HUDEP-2 (cell line): ENCODE measurements around the gene NUCKS1.
A peak's percentile ranks its signal among the peaks of the same experiment; 100 is the strongest.
"Not testable (repeated sequence)": the region's sequence is repeated elsewhere in the genome, so short reads cannot be mapped to it uniquely, and the experiment has no call there.

Source experiments
- DNase-seq, 76 experiments: peaks; one replicate each; lab custom pipeline; 2025; ENCODE audit not compliant: unreplicated experiment in 76 of 76; lab: John Stamatoyannopoulos, UW

The NUCKS1 gene

DNA sequence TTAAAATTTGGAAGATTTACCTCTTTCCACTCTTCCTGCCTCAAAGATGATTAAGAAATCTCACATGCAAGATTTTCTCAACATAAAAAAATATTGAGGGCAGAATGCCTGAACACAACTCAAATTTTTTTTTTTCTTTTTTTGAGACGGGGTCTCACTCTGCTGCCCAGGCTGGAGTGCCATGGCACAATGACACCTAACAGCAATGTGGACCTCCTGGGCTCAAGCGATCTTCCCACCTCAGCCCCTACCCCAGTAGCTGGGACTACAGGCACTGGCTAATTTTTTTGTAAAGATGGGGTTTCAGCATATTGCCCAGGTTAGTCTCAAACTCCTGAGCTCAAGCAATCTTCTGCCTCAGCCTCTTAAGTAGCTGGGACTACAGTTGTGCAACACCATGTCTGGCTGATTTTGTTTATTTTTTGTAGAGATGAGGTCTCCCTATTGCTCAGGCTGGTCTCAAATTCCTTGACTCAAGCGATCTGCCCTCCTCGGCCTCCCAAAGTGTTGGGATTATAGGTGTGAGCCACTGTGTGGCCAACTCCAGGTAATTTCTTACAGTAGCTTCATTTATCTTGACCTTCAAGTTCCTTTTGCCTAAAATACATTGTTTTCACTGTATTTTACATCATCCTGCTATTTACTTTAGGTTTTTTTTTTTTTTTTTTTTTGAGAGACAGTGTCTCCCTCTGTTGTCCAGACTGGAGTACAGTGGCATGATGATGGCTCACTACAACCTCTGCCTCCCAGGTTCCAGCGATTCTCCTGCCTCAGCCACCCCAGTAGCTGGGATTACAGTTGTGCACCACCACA is 10.4 kb downstream of the NUCKS1 start:
- no peak for DNase-seq

DNA sequence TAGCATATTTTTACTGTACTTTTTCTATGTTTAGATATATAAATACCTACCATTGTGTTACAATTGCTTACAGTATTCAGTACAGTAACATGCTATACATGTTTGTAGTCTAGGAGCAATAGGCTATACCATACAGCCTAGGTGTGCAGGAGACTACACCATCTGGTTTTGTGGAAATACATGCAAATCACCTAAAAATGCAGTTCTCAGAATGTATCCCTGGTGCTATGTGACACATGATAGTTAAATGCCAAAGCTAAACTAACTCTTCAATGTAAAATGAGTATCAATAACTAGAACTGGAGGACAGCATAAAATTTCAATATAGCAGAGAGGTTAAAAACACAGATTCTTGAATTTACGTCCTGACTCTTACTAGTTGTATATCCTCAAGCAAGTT is 14.8 kb downstream of the NUCKS1 start:
- no peak for DNase-seq

DNA sequence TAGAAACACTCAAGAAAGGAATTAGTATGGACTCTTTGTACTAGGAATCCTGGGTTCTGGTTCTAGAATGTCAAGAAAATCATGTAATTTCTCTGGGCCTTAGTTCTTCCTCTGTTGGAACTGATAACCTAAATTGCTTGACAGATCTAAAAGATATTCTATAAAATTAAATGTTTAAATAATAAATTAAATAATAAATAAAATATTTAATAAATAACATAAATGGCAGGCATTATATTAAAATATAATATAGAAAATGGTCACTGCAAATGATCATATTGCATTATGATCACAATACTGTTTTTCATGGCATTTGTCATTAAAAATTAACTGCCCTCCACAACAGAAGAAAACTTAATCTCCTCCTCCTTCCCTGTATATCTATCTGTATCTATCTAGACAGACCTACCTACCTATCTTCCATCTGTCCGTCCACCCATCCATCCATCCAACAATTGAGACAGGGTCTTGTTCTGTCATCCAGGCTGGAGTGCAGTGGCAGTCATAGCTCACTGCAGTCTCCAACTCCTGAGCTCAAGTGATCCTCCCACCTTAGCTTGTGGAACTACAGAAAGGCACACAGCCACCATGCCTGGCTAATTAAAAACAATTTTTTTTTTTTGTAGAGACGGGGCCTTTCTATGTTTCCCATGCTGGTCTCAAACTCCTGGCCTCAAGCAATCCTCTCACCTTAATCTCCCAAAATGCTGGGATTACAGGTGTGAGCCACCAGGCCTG is 16.4 kb downstream of the NUCKS1 start:
- peak in 1 of 76 experiments; percentile 6 for DNase-seq

DNA sequence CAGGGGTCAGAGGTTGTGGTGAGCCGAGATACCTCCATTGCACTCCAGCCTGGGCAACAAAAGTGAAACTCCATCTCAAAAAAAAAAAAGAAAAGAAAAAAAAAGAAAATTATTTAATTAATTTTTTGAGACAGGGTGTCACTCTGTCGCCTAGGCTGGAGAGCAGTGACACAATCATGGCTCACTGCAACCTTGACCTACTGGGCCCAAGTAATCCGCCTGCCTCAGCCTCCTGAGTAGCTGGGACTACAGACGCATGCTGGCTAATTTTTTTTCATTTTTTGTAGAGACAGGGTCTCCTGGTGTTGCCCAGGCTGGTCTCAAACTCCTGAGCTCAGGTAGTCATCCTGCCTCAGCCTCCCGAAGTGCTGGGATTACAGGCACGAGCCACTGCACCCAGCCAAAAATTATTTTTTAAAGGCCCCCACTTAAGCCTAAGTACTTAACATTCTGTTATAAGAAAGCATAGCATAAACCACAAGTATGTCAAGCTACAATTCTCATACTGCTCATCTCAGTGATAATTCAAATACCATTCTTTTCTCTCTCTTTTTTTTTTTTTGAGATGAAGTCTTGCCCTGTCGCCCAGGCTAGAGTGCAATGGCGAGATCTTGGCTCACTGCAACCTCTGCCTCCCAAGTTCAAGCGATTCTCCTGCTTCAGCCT is 19.9 kb downstream of the NUCKS1 start:
- DNase-seq, result no peak

DNA sequence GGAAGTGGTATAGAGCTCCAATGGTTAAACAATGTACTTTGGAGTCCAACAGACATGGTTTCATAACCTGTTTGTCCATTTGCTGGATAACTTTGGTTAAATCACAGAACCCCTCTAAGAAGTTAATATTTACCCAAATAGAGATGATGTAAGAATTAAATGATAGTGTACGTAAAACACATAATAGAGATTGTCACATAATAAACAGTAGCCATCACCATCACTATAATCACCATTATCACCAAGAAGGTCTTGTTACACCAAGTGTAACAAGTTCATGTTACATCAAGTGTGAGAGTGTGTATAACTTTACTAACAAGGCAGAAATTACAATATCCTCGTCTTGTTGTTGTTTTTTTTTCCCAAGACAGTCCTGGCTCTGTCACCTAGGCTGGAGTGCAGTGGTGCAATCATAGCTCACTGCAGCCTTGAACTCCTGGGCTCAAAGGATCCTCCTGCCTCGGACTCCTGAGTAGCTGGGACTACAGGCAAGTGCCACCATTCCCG is 23.3 kb downstream of the NUCKS1 start:
- DNase-seq, result no peak

DNA sequence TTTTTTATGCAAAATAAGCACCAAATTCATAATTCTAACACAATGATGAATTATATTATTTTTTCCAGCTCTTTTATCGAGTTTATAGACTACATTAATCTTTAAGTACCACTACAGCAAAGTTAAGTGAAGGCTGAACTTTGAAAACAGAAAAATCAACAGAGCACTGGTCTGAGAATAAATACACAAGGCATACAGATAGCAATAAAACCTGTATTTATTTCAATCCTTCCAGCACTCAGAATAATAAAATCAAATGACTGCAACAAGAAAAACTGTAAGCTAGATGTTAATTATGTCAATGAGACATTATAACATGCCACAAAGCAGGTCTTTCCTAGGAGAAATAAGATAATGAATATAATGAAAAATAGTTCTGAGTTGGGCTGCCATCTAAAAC is 24.5 kb downstream of the NUCKS1 start:
- DNase-seq, result no peak

DNA sequence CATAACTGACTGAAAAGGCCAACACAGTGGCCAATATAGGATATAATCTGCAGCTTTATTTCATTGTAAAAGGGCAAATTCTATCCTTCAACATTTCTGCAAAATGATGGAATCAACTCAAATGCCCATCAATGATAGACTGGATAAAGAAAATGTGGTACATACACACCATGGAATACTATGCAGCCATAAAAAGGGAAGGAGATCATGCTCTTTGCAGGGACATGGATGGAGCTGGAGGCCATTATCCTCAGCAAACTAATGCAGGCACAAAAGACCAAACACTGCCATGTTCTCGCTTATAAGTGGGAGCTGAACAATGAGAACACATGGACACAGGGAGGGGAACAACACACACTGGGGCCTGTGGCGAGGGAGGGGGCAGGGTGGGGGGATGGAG is 29.2 kb downstream of the NUCKS1 start:
- not testable (repeated sequence) for DNase-seq

DNA sequence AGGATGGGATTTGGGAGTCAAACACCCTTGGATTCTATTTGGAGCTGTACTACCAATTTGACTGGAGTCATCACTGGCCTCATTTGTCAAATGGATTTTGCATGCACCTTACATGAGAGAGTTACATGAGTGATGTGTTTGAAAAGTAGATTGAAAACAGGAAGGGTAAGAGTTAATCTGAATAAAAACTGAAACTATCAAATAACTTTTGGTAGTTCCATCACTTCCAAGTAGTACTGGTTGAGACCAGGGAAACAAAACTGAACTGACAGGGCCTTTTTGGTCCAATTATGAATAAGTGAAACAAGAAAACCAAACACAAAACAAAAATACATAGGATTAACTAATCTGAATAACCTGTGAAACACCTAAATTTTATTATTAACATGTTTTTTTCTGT is 30.2 kb downstream of the NUCKS1 start:
- no peak for DNase-seq

DNA sequence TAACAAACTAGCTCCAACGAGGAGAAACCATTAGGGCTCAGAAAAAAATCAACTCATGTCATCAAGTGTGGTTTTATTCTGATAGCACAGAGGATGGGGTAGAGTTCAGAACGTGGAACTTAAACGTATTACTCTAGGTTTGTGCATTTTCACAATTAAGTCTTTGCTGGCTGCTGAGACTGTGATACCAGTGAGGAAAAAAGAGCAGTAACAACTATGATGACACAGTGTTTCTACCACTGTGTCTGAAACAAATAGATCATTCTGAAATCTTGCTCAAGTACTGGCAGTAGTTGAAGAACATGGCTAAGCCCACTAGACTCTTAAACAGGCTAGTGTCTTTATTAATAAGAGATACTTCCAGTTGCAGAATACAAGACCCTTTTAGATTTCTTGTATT is 31.0 kb downstream of the NUCKS1 start:
- no peak for DNase-seq

DNA sequence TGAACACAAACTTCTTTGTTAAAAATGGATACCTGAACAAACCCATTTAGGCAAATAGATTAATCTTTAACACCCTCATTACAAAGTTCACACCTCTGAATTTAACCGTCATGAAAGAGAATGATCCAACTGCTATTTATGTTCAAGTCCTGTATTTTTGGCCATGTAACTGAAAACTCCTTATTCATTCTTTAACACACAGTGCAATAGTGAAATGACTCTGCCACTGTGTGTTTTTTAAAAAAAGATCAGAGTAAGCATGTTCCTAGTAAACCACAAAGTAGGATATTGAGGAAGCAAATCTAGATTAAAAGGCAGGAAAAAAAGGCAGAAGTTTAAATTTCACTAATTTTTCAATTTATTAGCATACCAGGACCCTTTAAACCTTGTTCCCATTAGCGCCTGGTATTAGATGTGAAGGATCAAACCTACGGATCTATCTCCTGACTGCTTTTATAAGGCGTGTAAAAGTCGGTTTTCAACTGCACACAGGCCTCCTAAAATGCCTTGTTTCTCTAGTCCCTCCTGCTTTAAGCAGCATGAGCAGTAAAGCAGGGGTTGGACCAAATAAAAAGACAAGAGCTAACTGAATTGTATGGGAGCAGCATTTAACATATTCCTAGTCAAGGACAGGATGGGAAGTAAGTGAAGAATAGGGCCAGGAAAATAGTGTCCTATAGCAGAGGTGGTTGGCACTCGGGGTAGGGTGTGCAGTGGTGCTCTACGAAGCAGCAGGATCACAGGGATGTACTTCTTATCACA is 33.4 kb downstream of the NUCKS1 start:
- no peak for DNase-seq

DNA sequence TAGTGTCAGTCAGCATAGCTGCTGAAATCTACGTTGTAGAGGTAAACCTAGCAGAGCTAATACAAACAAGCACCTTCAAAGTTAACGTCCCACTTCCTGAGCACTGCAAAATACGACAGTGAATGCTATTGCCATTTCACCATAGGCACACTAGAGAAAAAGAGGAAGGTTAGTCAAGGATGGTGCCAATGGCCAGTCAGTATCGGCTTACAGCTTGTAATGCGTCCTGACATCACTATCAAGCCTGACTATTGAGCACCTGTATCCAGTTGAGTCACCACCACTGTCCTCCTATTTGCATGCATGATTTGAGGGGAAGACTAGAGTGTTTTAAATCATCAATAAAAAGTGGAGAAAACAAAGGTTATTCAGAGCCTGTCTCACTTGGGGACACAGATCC is 34.4 kb downstream of the NUCKS1 start:
- no peak for DNase-seq

DNA sequence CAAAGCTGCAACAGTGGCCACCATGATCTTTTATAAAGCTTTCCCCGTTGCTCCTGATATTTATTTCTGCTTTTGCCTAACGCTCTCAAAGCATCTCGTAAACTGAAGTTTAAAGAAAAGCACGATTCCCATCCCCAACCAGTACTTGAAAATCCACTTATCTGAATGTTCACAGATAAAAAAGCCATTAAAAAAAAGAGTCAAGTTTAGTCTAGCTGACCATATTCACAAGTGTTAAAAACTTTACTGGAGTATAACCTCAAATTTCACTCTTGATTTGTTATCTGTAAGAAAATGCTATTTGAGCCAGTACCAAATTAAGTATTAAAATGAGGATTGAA is 35.1 kb downstream of the NUCKS1 start:
- DNase-seq, result no peak

DNA sequence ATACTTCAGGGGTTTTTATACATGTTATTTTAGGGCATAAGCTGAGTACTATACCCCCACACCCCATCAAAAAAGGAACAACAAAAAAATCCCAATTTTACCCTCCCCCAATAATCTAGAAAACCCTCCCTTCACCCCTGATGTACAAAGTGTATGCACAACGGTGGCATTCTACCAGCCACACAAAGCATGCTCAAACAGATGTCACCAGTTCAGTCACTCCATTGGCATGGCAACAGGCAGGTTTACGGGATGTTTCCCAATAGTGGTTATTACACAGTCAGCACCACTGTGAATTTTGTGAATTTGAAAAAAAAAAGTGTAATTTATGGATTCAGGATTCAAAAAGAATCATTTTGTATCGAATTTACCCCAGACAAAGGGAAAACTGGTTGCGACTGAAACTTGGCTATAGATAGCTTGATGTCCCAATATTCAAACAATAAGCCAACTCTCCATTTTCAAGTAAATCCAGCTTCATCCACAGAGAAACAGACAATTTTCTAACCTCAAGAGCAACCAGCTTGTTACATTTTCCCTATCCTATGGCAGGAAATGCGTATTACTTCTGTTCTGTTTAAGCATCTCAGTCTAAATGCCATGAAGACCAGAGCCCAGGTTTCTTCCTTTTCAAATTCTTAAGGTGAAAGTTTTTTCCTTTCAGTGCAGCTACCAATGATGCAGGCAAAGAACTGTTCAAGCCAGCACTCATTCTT is 35.6 kb downstream of the NUCKS1 start:
- no peak for DNase-seq

DNA sequence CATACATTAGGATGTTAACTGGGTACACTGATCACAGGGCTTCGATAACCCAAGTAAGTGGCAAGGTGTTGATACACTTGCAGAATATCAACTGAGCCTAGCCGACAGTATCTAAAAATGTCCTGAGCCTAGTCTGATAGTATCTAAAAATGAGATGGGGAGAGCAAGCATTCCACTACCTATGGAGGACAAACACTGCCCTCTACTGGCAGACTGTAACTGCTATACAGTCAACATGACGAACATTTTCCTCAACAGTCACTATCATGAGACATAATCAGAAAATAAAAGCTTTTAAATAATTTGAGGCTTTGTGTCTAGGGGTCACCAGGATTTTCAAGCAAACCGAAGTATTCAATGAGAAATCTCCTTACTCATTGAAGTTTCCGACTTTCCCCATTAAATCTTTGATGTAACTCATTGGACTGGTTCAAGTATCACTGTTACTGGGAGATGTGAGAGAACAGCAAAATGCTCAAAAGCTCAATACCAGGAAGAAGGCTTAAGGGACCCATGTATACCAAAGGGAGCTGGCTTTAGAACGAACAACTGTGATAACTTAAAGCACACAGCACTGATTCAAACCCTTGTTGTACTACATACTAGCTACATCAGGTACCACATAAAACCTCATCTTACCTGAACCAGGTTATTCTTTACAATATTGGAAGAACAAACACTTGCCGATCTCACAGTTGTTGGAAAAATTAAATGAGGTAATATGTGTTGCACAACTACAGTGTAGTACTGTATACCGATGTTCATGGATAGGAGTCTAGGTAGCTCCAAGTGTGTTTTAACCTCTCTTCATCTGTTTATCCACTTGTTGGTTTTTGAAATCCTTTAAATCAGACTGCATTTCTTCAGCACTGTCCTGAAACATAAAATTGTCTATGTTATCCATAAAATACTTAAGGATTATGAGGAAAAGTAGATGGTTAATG is 38.6 kb downstream of the NUCKS1 start:
- peak in 62 of 76 experiments; percentile 10 to 83 (median 61) for DNase-seq

DNA sequence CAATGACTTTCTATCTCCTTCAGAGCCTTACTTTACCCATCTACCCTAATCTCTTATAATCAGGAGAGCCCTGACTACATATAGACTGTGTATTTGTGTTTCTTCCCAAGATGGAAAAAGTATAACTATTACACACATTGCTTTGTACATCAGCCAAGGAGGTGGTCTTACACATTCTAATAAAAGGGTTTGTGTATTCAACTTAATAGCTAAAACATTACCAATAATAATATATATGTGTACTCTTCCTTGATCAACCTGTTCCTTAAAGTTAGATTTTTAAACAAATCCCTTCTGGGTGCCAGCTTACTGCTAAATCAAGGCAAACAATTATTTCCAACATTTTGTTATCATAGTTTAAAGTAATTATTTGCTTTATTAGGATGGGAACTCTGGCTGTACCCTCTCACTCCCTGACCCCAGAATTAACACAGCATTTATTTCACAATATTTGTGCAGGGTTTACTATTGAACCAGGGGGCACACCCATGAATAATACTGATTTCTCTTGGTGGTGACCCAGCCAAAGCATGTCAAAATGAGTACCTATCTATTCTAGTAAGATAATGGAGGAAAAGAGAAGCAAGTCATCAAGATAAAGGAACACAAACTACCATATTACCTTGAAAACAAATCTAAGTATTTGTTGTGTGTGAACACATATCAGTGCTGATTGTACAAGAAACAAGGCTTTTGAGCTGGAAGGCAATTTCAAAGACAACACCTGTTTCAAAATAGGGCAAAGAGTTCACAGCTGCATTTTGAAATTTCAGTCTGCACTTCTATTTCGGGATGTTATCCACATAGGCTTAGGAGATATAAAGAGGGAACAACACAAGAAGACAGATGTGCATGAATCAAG is 39.5 kb downstream of the NUCKS1 start:
- no peak for DNase-seq

DNA sequence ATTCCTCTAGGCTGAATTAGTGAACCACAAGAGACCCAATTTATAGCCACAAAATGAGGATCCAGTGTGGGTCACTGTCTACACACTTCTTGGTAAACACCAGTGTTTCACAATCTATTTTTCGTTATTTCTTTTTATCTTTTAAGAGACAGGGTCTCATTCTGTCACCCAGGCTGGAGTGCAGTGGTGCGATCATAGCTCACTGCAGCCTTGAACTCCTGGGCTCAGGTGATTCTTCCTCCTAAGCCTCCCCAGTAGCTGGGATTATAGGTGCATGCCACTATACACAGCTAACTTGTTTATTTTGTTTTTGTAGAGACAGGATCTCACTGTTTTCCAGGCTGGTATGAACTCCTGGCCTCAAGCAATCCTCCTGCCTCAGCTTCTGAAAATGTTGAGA is 40.3 kb downstream of the NUCKS1 start:
- DNase-seq, result no peak

DNA sequence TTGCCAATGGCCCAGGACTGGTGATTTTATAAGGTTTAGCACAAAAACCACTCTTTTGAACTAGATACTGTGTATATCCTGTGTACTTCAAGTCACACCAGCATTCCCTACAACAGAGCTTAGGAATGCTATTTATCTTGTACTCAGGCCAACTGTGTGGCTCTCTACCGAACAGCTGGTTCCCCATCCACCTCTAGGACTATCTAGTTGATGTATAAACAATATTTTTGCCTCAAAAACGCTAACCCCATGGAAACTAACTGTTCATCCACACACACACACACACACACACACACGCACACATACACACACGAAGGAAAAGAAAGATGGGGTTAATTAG is 41.0 kb downstream of the NUCKS1 start:
- DNase-seq, result no peak
